ENCODE data around the gene SPATS2. TPM values are rescaled to one million over a fixed set of nuclear protein-coding genes. Genes with fewer than 3 reads are reported as not detected.

Gene SPATS2
- total and polyA plus RNA-seq, 2 of the 4 experiments (the other 2 are of a cell fraction): 50.6 to 63.3 TPM

DNA sequence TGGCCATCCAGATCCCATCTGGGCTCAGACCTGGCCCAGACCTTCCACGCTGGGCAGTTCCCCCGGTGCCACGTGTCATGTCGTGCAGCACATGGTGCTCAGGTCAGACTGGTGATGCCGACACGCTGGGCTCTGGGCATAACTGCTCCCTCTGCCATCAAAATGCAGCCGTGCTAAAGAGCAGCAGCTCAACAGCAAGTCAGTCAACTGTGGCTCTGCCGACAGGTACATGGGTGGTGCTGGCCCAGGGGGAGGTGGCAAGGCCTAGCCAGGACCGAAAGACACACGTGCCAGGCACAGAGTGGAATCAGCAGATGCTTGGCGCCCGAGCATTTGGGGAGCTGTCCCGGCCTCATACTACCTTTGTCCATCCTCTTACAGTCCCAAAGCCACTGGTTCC lies 199.1 kb downstream of the SPATS2 start (continued):
- TF ChIP-seq RCOR1 (IDR thresholded peaks at IDR 0.05; ENCODE audit: insufficient replicate concordance, low read length) (no peak), CHD1 (IDR thresholded peaks at IDR 0.05; ENCODE audit: low read depth, low read length) (no peak), BHLHE40 (IDR thresholded peaks at IDR 0.05; ENCODE audit: low read depth, low read length) (no peak), MXI1 (IDR thresholded peaks at IDR 0.05; ENCODE audit: borderline replicate concordance, low read depth, low read length) (no peak)

DNA sequence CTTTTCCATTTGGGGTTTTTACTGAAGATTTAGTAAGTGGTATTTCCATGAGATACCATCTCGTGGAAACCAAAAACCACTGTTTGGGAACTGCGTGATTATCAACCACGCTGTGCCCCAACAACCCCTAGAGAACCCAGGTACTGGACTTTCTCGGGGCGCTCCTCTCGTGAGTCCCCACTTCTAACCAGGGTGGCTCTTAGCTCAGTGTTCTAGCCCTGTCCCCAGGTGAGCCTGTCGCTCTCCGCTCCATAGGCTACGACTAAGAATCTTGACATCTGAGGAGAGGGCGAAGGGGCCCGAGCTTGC lies 200.0 kb downstream of the SPATS2 start:
- peak overlapping the region; percentile 96 for H2AK9ac ChIP-seq (replicated peaks; ENCODE audit: low read depth, low read length, poor library complexity)
- CTCF ChIA-PET: interaction anchor here (0.6 to 0.7 kb wide), 2 partner anchors 17 to 220 kb away, joined by 3 to 4 read pairs; no protein-coding TSS in a partner anchor
- H2BK20ac ChIP-seq (ENCODE audit: low read depth, low read length): no peak overlapping the region
- H2AK5ac ChIP-seq (ENCODE audit: low read depth, low read length): peak overlapping the region; percentile 96
- POLR2A ChIA-PET (ENCODE audit: unreplicated experiment): interaction anchor here (0.6 to 0.7 kb wide), 2 partner anchors 9 to 110 kb away, joined by 3 to 9 read pairs; no protein-coding TSS in a partner anchor
- H2BK5ac ChIP-seq (ENCODE audit: low read depth, low read length, poor library complexity, severe bottlenecking): peak overlapping the region; percentile 94
- H3K18ac ChIP-seq (ENCODE audit: low read depth, low read length): no peak overlapping the region; the same call in 1 of the 2 replicates
- H3K14ac ChIP-seq (replicated peaks; ENCODE audit: low read depth, low read length): peak overlapping the region; percentile 100
- peaks cover 21% of the 10 kb centered on the region for H3K36me3 ChIP-seq (ENCODE audit: control insufficient read depth, insufficient read depth, low read length)
- peak overlapping the region; percentile 70 for H2BK120ac ChIP-seq (ENCODE audit: low read depth, low read length)
- dilution Hi-C loops (cut with HindIII; ENCODE audit: low sequenced_read_pairs, unreplicated experiment) (no loop called here), in situ Hi-C loops (cut with MboI; ENCODE audit: low sequenced_read_pairs) (no loop called here), intact Hi-C loops (cut with micrococcal nuclease) (no loop called here)
- DNase-seq (no peak), ATAC-seq (ENCODE audit: low read depth) (peak; percentile 10; the same call in 1 of the 2 replicates)
- H3K27ac ChIP-seq (ENCODE audit: insufficient read depth, low read length): peak overlapping the region; percentile 88
- H4K91ac ChIP-seq (ENCODE audit: insufficient read depth, low read depth, low read length): peak overlapping the region; percentile 99
- peak overlapping the region; percentile 89 for H3K9ac ChIP-seq (ENCODE audit: low read depth, low read length)
- WGBS, 2 experiments (ENCODE audit: extremely low coverage in 2 of 2, insufficient read length in 1 of 2): 10% methylated on average over 2 of the region's 11 CpGs; no CpG with 5 or more reads in 1 of the 2 experiments
- BruUV-seq (replicated peaks): no TSS peak
- peak overlapping the region; percentile 91 for H4K5ac ChIP-seq (ENCODE audit: low read depth, low read length)
- peak overlapping the region; percentile 76 for H3K4me3 ChIP-seq (ENCODE audit: insufficient read depth, low read depth, low read length)
- H3K9me1 ChIP-seq (ENCODE audit: insufficient read depth, low read length): 0 out of 2 replicates have a peak, but pooled peaks cover 5% of the 10 kb centered on the region
- peak overlapping the region; percentile 97 for H3K4ac ChIP-seq (ENCODE audit: low read depth, low read length)
- no peaks in the 10 kb centered on the region for H3K27me3 ChIP-seq (ENCODE audit: control insufficient read depth, insufficient read depth, low read length)
- H2AFZ ChIP-seq (replicated peaks; ENCODE audit: low read length, poor library complexity): peak overlapping the region; percentile 99
- peaks cover 2% of the 10 kb centered on the region; the same call in 1 of the 2 replicates for H3K4me1 ChIP-seq (ENCODE audit: control insufficient read depth, insufficient read depth, low read length)
- H3K56ac ChIP-seq (ENCODE audit: extremely low read depth, insufficient read depth, low read length): peak overlapping the region; percentile 99
- peaks cover 49 to 70% of the 10 kb centered on the region in 2 experiments for H3K79me1 ChIP-seq (ENCODE audit: low read depth in 1 of 2, low read length in 2 of 2)
- peak overlapping the region; percentile 94 to 100 for H4K8ac ChIP-seq (ENCODE audit: low read depth in 2 of 2, low read length in 2 of 2)
- H4K20me1 ChIP-seq (ENCODE audit: insufficient read depth, low read length): peaks cover 5% of the 10 kb centered on the region; the same call in 1 of the 2 replicates
- H3K4me2 ChIP-seq (ENCODE audit: low read depth, low read length): peak overlapping the region; percentile 72
- H2BK15ac ChIP-seq (ENCODE audit: low read depth, low read length): no peak overlapping the region; the same call in 1 of the 3 replicates
- H3K9me3 ChIP-seq (ENCODE audit: control insufficient read depth, insufficient read depth, low read length): no peaks in the 10 kb centered on the region
- H3K23ac ChIP-seq (ENCODE audit: low read depth, low read length): peak overlapping the region; percentile 96
- TF ChIP-seq MAZ (IDR thresholded peaks at IDR 0.05; ENCODE audit: borderline replicate concordance, low read depth, low read length): no peak
- TF ChIP-seq, protein P1, sequence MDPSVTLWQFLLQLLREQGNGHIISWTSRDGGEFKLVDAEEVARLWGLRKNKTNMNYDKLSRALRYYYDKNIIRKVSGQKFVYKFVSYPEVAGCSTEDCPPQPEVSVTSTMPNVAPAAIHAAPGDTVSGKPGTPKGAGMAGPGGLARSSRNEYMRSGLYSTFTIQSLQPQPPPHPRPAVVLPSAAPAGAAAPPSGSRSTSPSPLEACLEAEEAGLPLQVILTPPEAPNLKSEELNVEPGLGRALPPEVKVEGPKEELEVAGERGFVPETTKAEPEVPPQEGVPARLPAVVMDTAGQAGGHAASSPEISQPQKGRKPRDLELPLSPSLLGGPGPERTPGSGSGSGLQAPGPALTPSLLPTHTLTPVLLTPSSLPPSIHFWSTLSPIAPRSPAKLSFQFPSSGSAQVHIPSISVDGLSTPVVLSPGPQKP (IDR thresholded peaks at IDR 0.05; ENCODE audit: borderline replicate concordance, low read depth, low read length): no peak
- TF ChIP-seq, protein P2, sequence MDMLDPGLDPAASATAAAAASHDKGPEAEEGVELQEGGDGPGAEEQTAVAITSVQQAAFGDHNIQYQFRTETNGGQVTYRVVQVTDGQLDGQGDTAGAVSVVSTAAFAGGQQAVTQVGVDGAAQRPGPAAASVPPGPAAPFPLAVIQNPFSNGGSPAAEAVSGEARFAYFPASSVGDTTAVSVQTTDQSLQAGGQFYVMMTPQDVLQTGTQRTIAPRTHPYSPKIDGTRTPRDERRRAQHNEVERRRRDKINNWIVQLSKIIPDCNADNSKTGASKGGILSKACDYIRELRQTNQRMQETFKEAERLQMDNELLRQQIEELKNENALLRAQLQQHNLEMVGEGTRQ (IDR thresholded peaks at IDR 0.05; ENCODE audit: low read depth, low read length): no peak
- TF ChIP-seq BHLHE40 (IDR thresholded peaks at IDR 0.05; ENCODE audit: low read depth, low read length): no peak
- TF ChIP-seq POLR2A (IDR thresholded peaks at IDR 0.05; ENCODE audit: low read depth, low read length): no peak
- no peak for TF ChIP-seq CEBPB (IDR thresholded peaks at IDR 0.05; ENCODE audit: low read depth, low read length)
- TF ChIP-seq RCOR1 (IDR thresholded peaks at IDR 0.05; ENCODE audit: insufficient replicate concordance, low read length): no peak
- no peak for TF ChIP-seq RAD21 (IDR thresholded peaks at IDR 0.05; ENCODE audit: low read length)
- TF ChIP-seq CHD1 (IDR thresholded peaks at IDR 0.05; ENCODE audit: low read depth, low read length): no peak
- TF ChIP-seq MXI1 (IDR thresholded peaks at IDR 0.05; ENCODE audit: borderline replicate concordance, low read depth, low read length): no peak
- TF ChIP-seq, protein P3, sequence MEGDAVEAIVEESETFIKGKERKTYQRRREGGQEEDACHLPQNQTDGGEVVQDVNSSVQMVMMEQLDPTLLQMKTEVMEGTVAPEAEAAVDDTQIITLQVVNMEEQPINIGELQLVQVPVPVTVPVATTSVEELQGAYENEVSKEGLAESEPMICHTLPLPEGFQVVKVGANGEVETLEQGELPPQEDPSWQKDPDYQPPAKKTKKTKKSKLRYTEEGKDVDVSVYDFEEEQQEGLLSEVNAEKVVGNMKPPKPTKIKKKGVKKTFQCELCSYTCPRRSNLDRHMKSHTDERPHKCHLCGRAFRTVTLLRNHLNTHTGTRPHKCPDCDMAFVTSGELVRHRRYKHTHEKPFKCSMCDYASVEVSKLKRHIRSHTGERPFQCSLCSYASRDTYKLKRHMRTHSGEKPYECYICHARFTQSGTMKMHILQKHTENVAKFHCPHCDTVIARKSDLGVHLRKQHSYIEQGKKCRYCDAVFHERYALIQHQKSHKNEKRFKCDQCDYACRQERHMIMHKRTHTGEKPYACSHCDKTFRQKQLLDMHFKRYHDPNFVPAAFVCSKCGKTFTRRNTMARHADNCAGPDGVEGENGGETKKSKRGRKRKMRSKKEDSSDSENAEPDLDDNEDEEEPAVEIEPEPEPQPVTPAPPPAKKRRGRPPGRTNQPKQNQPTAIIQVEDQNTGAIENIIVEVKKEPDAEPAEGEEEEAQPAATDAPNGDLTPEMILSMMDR (conservative IDR thresholded peaks at IDR 0.05; ENCODE audit: low read depth, low read length): no peak
- no peak for TF ChIP-seq MAFK (IDR thresholded peaks at IDR 0.05; ENCODE audit: low read depth, low read length)
- no peak for TF ChIP-seq NFE2L2 (IDR thresholded peaks at IDR 0.05; ENCODE audit: low read depth, low read length)

Measured in IMR-90 (cell line).